Activated CD4-positive, alpha-beta T cell treated with anti-CD3 and anti-CD28 coated beads for 36 hours (primary cell): ENCODE measurements around the gene GTF3C4. TPM values are rescaled to one million over a fixed set of nuclear protein-coding genes. Genes with fewer than 3 reads are reported as not detected.
A peak's percentile ranks its signal among the peaks of the same experiment; 100 is the strongest.

ENCODE experiments used
- ATAC-seq: fragments of 200-7000 bp; cut with Tn5 transposase; one replicate; pipeline ENCODE4 v1.10.0; 2021; ENCODE audit warnings: mild to moderate bottlenecking, moderate library complexity
- CTCF ChIA-PET: fragments of 350-600 bp; sonication (Branson Sonifier 250); formaldehyde crosslinking; loops from one replicate; lab custom pipeline; 2021; ENCODE audit warnings: antibody characterized with exemption; lab: Charles Lee
- POLR2A ChIA-PET: fragments of 350-600 bp; sonication (Branson Sonifier 250); formaldehyde crosslinking; loops from one replicate; lab custom pipeline; 2021; ENCODE audit warnings: antibody characterized with exemption, inconsistent platforms; lab: Charles Lee
- DNase-seq: peaks from one replicate; pipeline ENCODE4 v3.0.0-alpha.2; 2020
- H3K27ac Mint-ChIP-seq: one replicate; pipeline ENCODE4 v1.8.0; 2021; ENCODE audit warnings: mixed read lengths
- H3K27me3 Mint-ChIP-seq: one replicate; pipeline ENCODE4 v1.8.0; 2021; ENCODE audit warnings: mixed read lengths
- H3K36me3 Mint-ChIP-seq: one replicate; pipeline ENCODE4 v1.8.0; 2021; ENCODE audit warnings: low read depth, mixed read lengths
- H3K4me1 Mint-ChIP-seq: one replicate; pipeline ENCODE4 v1.8.0; 2021; ENCODE audit warnings: mixed read lengths
- H3K4me3 Mint-ChIP-seq: one replicate; pipeline ENCODE4 v1.8.0; 2021; ENCODE audit warnings: mild to moderate bottlenecking, moderate library complexity, mixed read lengths
- H3K9me3 Mint-ChIP-seq: one replicate; pipeline ENCODE4 v1.8.0; 2021; ENCODE audit warnings: low read depth, mixed read lengths
- intact Hi-C, 2 experiments: fragments of 100-400 bp; cut with DNase I in 1 of 2; cut with micrococcal nuclease in 1 of 2; formaldehyde crosslinking; loops; one replicate each; pipeline versions ENCODE4 v1.14.2 to v1.15.1; 2022 to 2024; cut with DNase I, micrococcal nuclease
- total RNA-seq, 2 experiments: library from RNA; stranded (reverse); gene quantifications; one replicate each; pipeline ENCODE4 v1.2.3, GENCODE V29; 2021

GTF3C4 gene
- total RNA-seq, 2 experiments from 2014 or later: 14.3 to 15.0 TPM

GRCh38 chr9:132648283-132648682 is 22.0 kb upstream of the GTF3C4 start:
- H3K9me3 Mint-ChIP-seq: no peaks in the 10 kb centered on the region
- peaks cover 8% of the 10 kb centered on the region for H3K4me1 Mint-ChIP-seq
- H3K27me3 Mint-ChIP-seq: no peaks in the 10 kb centered on the region
- ChIA-PET CTCF (no interaction called here), POLR2A (interaction anchor here (0.6 kb wide), 1 partner anchor 11 kb away, joined by 3 read pairs; no protein-coding TSS in a partner anchor)
- intact Hi-C loops: no loop called here
- no peak overlapping the region for H3K4me3 Mint-ChIP-seq
- DNase-seq (no peak), ATAC-seq (no peak)
- H3K27ac Mint-ChIP-seq: no peak overlapping the region
- H3K36me3 Mint-ChIP-seq: peaks cover 51% of the 10 kb centered on the region

- H3K4me1 Mint-ChIP-seq: peaks cover 8% of the 10 kb centered on the region
- no peaks in the 10 kb centered on the region for H3K27me3 Mint-ChIP-seq
- DNase-seq (no peak), ATAC-seq (no peak)
- H3K27ac Mint-ChIP-seq: no peak overlapping the region
- ChIA-PET CTCF (no interaction called here), POLR2A (no interaction called here)
- H3K4me3 Mint-ChIP-seq: no peak overlapping the region
- peaks cover 49% of the 10 kb centered on the region for H3K36me3 Mint-ChIP-seq
- no peaks in the 10 kb centered on the region for H3K9me3 Mint-ChIP-seq
- intact Hi-C loops: no loop called here
These were observed 21.6 kb upstream of the GTF3C4 start for GRCh38 chr9:132648685-132649084.

- peak; percentile 18 for DNase-seq
- H3K27me3 Mint-ChIP-seq: no peaks in the 10 kb centered on the region
- H3K36me3 Mint-ChIP-seq: peaks cover 42% of the 10 kb centered on the region
- H3K4me3 Mint-ChIP-seq: no peak overlapping the region
- no peak for ATAC-seq
- H3K27ac Mint-ChIP-seq: no peak overlapping the region
- ChIA-PET POLR2A (no interaction called here), CTCF (interaction anchor here (0.7 to 1.0 kb wide), 3 partner anchors 9 to 239 kb away, joined by 3 to 5 read pairs (median 4); no protein-coding TSS in a partner anchor)
- peaks cover 10% of the 10 kb centered on the region for H3K4me1 Mint-ChIP-seq
- intact Hi-C loops: loop anchor here in 1 of 2 experiments (5.0 kb wide), 2 partner anchors 151 to 239 kb away; partner anchors contain the start of gene CFAP77
- no peaks in the 10 kb centered on the region for H3K9me3 Mint-ChIP-seq
These were observed 19.0 kb upstream of the GTF3C4 start for GRCh38 chr9:132651259-132651658.

- peaks cover 40% of the 10 kb centered on the region for H3K36me3 Mint-ChIP-seq
- ATAC-seq (no peak), DNase-seq (no peak)
- H3K9me3 Mint-ChIP-seq: no peaks in the 10 kb centered on the region
- peaks cover 2% of the 10 kb centered on the region for H3K4me1 Mint-ChIP-seq
- ChIA-PET CTCF (interaction anchor here (1.0 kb wide), 1 partner anchor 12 kb away, joined by 3 read pairs; no protein-coding TSS in a partner anchor), POLR2A (no interaction called here)
- no peak overlapping the region for H3K27ac Mint-ChIP-seq
- intact Hi-C loops: no loop called here
- H3K27me3 Mint-ChIP-seq: no peaks in the 10 kb centered on the region
- H3K4me3 Mint-ChIP-seq: no peak overlapping the region
These were observed 14.0 kb upstream of the GTF3C4 start for GRCh38 chr9:132656299-132656698.

GRCh38 chr9:132662152-132662945 is 7.9 kb upstream of the GTF3C4 start:
- CTCF ChIA-PET: no interaction called here
- POLR2A ChIA-PET: interaction anchor here (0.5 kb wide), 1 partner anchor 262 kb away, joined by 9 read pairs; no protein-coding TSS in a partner anchor
- DNase-seq: no peak
- H3K27ac Mint-ChIP-seq: no peak overlapping the region
- H3K4me3 Mint-ChIP-seq: no peak overlapping the region
- ATAC-seq: no peak
- no peaks in the 10 kb centered on the region for H3K27me3 Mint-ChIP-seq
- H3K4me1 Mint-ChIP-seq: peaks cover under 1% of the 10 kb centered on the region
- H3K36me3 Mint-ChIP-seq: peaks cover 17% of the 10 kb centered on the region
- no peaks in the 10 kb centered on the region for H3K9me3 Mint-ChIP-seq
- intact Hi-C loops: no loop called here

GRCh38 chr9:132663117-132663516 is 7.1 kb upstream of the GTF3C4 start:
- ChIA-PET CTCF (no interaction called here), POLR2A (interaction anchor here (0.5 kb wide), 1 partner anchor 261 kb away, joined by 9 read pairs; no protein-coding TSS in a partner anchor)
- ATAC-seq: no peak
- peaks cover 14% of the 10 kb centered on the region for H3K36me3 Mint-ChIP-seq
- H3K9me3 Mint-ChIP-seq: no peaks in the 10 kb centered on the region
- no peak overlapping the region for H3K27ac Mint-ChIP-seq
- intact Hi-C loops: no loop called here
- peaks cover 8% of the 10 kb centered on the region for H3K4me1 Mint-ChIP-seq
- H3K27me3 Mint-ChIP-seq: no peaks in the 10 kb centered on the region
- DNase-seq: no peak
- no peak overlapping the region for H3K4me3 Mint-ChIP-seq

- Mint-ChIP-seq H3K4me3 (no peak overlapping the region), H3K27me3 (no peaks in the 10 kb centered on the region), H3K36me3 (peaks cover 14% of the 10 kb centered on the region), H3K9me3 (no peaks in the 10 kb centered on the region), H3K4me1 (peaks cover 13% of the 10 kb centered on the region), H3K27ac (no peak overlapping the region)
- no peak for DNase-seq
- ChIA-PET POLR2A (no interaction called here), CTCF (interaction anchor here (0.6 kb wide), 2 partner anchors 142 to 397 kb away, joined by 3 to 4 read pairs; no protein-coding TSS in a partner anchor)
- no peak for ATAC-seq
- intact Hi-C loops: no loop called here
These were observed 6.4 kb upstream of the GTF3C4 start for GRCh38 chr9:132663851-132664250.

- peaks cover 21% of the 10 kb centered on the region for H3K36me3 Mint-ChIP-seq
- ATAC-seq (no peak), DNase-seq (no peak)
- H3K27me3 Mint-ChIP-seq: no peaks in the 10 kb centered on the region
- no peaks in the 10 kb centered on the region for H3K9me3 Mint-ChIP-seq
- POLR2A ChIA-PET: interaction anchor here (0.6 to 1.1 kb wide), 5 partner anchors 10 to 589 kb away, joined by 3 to 7 read pairs (median 4); partner anchors contain the start of gene MED27
- intact Hi-C loops: no loop called here
- peak overlapping the region; percentile 89 for H3K4me3 Mint-ChIP-seq
- peak overlapping the region; percentile 84 for H3K27ac Mint-ChIP-seq
- CTCF ChIA-PET: interaction anchor here (0.6 to 1.2 kb wide), 3 partner anchors 101 to 706 kb away, joined by 3 to 5 read pairs (median 4); no protein-coding TSS in a partner anchor
- H3K4me1 Mint-ChIP-seq: peaks cover 44% of the 10 kb centered on the region
These were observed 956 bp upstream of the GTF3C4 start for GRCh38 chr9:132669319-132669697.

- Mint-ChIP-seq H3K4me3 (peak within 1 kb of the TSS; percentile 89), H3K27ac (peak within 1 kb of the TSS; percentile 90), H3K9me3 (no peaks in the 10 kb centered on the region), H3K4me1 (peaks cover 49% of the 10 kb centered on the region), H3K36me3 (peaks cover 21% of the 10 kb centered on the region), H3K27me3 (no peaks in the 10 kb centered on the region)
- peak; percentile 91 for DNase-seq
- peak; percentile 86 for ATAC-seq
- intact Hi-C loops: loop anchor here (1.0 to 10.0 kb wide), 13 partner anchors 10 to 1543 kb away; partner anchors contain the start of genes TTF1 (in 2 of the 2), AK8 (in 1 of the 2), GTF3C5 (in 1 of the 2) and MED27 (in 1 of the 2)
- POLR2A ChIA-PET: interaction anchor here (0.6 to 1.1 kb wide), 6 partner anchors 10 to 590 kb away, joined by 3 to 7 read pairs (median 4); partner anchors contain the start of genes GTF3C5 and MED27
- CTCF ChIA-PET: interaction anchor here (0.6 to 1.2 kb wide), 5 partner anchors 100 to 705 kb away, joined by 3 to 5 read pairs (median 3); no protein-coding TSS in a partner anchor
These were observed 387 bp upstream of the GTF3C4 start, which contains the start of gene DDX31 for GRCh38 chr9:132669698-132670456. Gene DDX31, minus strand, starts transcription at chr9:132669983. Its CDS starts 49 bp downstream, at chr9:132669934.

- no peaks in the 10 kb centered on the region for H3K27me3 Mint-ChIP-seq
- ChIA-PET CTCF (interaction anchor here (0.7 to 1.1 kb wide), 4 partner anchors 8 to 230 kb away, joined by 3 to 4 read pairs (median 4); no protein-coding TSS in a partner anchor), POLR2A (no interaction called here)
- H3K27ac Mint-ChIP-seq: peak overlapping the region; percentile 90
- intact Hi-C loops: loop anchor here (1.0 to 10.0 kb wide), 6 partner anchors 133 to 1545 kb away; partner anchors contain the start of genes GTF3C5 (in 1 of the 2), NUP214 (in 1 of the 2) and TTF1 (in 1 of the 2)
- peak overlapping the region; percentile 89 for H3K4me3 Mint-ChIP-seq
- DNase-seq (no peak), ATAC-seq (peak; percentile 34)
- H3K4me1 Mint-ChIP-seq: peaks cover 59% of the 10 kb centered on the region
- peaks cover 26% of the 10 kb centered on the region for H3K36me3 Mint-ChIP-seq
- no peaks in the 10 kb centered on the region for H3K9me3 Mint-ChIP-seq
These were observed 1.6 kb downstream of the GTF3C4 start for GRCh38 chr9:132671620-132672412.
